Prostate gland (tissue), 2 donors: ENCODE results near the gene SMPX.

Experiments
- POLR2AphosphoS5 ChIP-seq: sonication (generic); formaldehyde crosslinking; IDR thresholded peaks from one replicate; pipeline ENCODE4 v1.6.1; 2017; ENCODE audit warnings: antibody characterized with exemption
- TF ChIP-seq, protein P1 (sequence below), 4 experiments: fragments of 200-600 bp in 2 of 4; fragments of 450-650 bp in 2 of 4; sonication (generic) in 2 of 4; IDR thresholded peaks; 1 replicate in 3 of 4; 2 replicates in 1 of 4; pipeline ENCODE4 v1.5.1; 2016 to 2019; ENCODE audit warnings: antibody characterized with exemption in 4 of 4, mild to moderate bottlenecking in 2 of 4, moderate library complexity in 2 of 4

DNA sequence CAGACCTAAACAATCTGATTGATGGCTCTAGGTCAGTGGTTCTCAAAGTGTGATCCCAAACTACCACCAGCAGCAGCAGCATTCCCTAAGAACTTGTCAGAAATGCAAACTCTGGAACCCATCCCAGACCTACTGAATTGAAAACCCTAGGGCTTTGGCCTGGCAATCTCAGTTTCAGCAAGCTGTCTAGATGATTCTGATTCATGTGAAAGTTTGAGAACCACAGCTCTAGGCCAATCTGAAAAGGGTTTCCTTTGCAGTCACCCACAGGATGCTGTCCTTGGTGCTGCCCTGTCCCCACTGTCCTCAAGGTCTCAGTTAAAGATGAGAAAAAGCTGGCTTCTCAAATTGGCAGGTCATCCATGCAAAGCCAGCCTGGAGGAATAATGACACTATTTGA, 34.8 kb downstream of the SMPX start:
- TF ChIP-seq POLR2AphosphoS5: no peak
- TF ChIP-seq, protein P1, sequence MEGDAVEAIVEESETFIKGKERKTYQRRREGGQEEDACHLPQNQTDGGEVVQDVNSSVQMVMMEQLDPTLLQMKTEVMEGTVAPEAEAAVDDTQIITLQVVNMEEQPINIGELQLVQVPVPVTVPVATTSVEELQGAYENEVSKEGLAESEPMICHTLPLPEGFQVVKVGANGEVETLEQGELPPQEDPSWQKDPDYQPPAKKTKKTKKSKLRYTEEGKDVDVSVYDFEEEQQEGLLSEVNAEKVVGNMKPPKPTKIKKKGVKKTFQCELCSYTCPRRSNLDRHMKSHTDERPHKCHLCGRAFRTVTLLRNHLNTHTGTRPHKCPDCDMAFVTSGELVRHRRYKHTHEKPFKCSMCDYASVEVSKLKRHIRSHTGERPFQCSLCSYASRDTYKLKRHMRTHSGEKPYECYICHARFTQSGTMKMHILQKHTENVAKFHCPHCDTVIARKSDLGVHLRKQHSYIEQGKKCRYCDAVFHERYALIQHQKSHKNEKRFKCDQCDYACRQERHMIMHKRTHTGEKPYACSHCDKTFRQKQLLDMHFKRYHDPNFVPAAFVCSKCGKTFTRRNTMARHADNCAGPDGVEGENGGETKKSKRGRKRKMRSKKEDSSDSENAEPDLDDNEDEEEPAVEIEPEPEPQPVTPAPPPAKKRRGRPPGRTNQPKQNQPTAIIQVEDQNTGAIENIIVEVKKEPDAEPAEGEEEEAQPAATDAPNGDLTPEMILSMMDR (IDR thresholded peaks at IDR 0.05): no peak
